IMR-90 (cell line): ENCODE results near the gene CYFIP1.

Experiments
- CTCF ChIP-seq: conservative IDR thresholded peaks from 2 replicates; pipeline ENCODE4 v1.5.1; 2012; ENCODE audit warnings: mild to moderate bottlenecking, low read depth, low read length, improper control_type of control experiment
- POLR2A ChIP-seq: IDR thresholded peaks from 2 replicates; pipeline ENCODE4 v1.6.1; 2012; ENCODE audit warnings: mild to moderate bottlenecking, low read depth, low read length
- RFX5 ChIP-seq: IDR thresholded peaks from 2 replicates; pipeline ENCODE4 v1.8.0; 2012; ENCODE audit warnings: low read depth, mild to moderate bottlenecking, low read length, moderate library complexity

GRCh38 chr15:22878103-22878502, 102.1 kb downstream of the CYFIP1 start:
- TF ChIP-seq POLR2A (no peak), CTCF (no peak), RFX5 (no peak)
